ENCODE results near the gene RBM33.

DNA sequence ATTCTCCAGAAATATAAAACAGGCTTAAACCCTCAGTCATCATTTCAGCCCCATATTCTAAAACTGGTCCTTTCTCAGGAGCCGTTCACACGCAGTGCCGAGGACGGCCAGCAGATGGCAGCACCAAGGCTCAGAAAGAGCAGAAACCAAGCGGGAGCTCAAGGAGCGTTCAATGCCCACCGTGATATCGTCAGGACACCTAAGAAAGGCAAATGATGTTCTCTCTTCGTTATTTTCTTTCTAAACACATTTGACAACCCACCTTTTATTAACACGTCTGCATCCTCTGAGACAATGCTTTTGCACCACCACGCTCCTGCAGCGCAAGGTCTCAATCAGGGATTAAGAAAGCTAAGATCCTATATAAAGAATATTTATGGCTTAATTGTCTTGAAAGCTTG, 45.7 kb upstream of the RBM33 start:
- TF ChIP-seq, protein P1, sequence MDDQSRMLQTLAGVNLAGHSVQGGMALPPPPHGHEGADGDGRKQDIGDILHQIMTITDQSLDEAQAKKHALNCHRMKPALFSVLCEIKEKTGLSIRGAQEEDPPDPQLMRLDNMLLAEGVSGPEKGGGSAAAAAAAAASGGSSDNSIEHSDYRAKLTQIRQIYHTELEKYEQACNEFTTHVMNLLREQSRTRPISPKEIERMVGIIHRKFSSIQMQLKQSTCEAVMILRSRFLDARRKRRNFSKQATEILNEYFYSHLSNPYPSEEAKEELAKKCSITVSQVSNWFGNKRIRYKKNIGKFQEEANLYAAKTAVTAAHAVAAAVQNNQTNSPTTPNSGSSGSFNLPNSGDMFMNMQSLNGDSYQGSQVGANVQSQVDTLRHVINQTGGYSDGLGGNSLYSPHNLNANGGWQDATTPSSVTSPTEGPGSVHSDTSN (IDR thresholded peaks at IDR 0.05; ENCODE audit: insufficient replicate concordance, low read depth, low read length) = no peak
- TF ChIP-seq, protein P2, sequence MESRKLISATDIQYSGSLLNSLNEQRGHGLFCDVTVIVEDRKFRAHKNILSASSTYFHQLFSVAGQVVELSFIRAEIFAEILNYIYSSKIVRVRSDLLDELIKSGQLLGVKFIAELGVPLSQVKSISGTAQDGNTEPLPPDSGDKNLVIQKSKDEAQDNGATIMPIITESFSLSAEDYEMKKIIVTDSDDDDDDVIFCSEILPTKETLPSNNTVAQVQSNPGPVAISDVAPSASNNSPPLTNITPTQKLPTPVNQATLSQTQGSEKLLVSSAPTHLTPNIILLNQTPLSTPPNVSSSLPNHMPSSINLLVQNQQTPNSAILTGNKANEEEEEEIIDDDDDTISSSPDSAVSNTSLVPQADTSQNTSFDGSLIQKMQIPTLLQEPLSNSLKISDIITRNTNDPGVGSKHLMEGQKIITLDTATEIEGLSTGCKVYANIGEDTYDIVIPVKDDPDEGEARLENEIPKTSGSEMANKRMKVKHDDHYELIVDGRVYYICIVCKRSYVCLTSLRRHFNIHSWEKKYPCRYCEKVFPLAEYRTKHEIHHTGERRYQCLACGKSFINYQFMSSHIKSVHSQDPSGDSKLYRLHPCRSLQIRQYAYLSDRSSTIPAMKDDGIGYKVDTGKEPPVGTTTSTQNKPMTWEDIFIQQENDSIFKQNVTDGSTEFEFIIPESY (IDR thresholded peaks at IDR 0.05) = no peak
- TF ChIP-seq, protein P3, sequence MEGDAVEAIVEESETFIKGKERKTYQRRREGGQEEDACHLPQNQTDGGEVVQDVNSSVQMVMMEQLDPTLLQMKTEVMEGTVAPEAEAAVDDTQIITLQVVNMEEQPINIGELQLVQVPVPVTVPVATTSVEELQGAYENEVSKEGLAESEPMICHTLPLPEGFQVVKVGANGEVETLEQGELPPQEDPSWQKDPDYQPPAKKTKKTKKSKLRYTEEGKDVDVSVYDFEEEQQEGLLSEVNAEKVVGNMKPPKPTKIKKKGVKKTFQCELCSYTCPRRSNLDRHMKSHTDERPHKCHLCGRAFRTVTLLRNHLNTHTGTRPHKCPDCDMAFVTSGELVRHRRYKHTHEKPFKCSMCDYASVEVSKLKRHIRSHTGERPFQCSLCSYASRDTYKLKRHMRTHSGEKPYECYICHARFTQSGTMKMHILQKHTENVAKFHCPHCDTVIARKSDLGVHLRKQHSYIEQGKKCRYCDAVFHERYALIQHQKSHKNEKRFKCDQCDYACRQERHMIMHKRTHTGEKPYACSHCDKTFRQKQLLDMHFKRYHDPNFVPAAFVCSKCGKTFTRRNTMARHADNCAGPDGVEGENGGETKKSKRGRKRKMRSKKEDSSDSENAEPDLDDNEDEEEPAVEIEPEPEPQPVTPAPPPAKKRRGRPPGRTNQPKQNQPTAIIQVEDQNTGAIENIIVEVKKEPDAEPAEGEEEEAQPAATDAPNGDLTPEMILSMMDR (IDR thresholded peaks at IDR 0.05 in 2 of 3, conservative IDR thresholded peaks at IDR 0.05 in 1 of 3; ENCODE audit: control insufficient read depth in 2 of 3, extremely low read depth in 1 of 3, insufficient read depth in 1 of 3, low read depth in 3 of 3, low read length in 3 of 3) = peak; percentile 93 to 96 (median 95); a peak in 5 of 6 replicates
- TF ChIP-seq, protein P4, sequence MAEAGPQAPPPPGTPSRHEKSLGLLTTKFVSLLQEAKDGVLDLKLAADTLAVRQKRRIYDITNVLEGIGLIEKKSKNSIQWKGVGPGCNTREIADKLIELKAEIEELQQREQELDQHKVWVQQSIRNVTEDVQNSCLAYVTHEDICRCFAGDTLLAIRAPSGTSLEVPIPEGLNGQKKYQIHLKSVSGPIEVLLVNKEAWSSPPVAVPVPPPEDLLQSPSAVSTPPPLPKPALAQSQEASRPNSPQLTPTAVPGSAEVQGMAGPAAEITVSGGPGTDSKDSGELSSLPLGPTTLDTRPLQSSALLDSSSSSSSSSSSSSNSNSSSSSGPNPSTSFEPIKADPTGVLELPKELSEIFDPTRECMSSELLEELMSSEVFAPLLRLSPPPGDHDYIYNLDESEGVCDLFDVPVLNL (IDR thresholded peaks at IDR 0.05; ENCODE audit: low read depth, low read length) = no peak
- TF ChIP-seq SMC3 (IDR thresholded peaks at IDR 0.05; ENCODE audit: borderline replicate concordance, low read length) = peak; percentile 99
